Sigmoid colon (tissue), 7 donors: ENCODE data around the gene SLC25A1. TPM values are rescaled to one million over a fixed set of nuclear protein-coding genes. Genes with fewer than 3 reads are reported as not detected.

Source experiments
- DNase-seq: peaks from one replicate; pipeline ENCODE4 v3.0.0-alpha.2; 2019
- H3K27ac ChIP-seq, 4 donors: fragments of 200-600 bp; sonication (generic); one replicate each; pipeline ENCODE4 v1.5.1; 2016 to 2019; ENCODE audit warnings: mild to moderate bottlenecking in 1 of 4
- H3K27me3 ChIP-seq, 3 donors: fragments of 200-600 bp; sonication (generic); one replicate each; pipeline ENCODE4 v1.5.1; 2019; ENCODE audit warnings: mild to moderate bottlenecking in 1 of 3
- H3K36me3 ChIP-seq, 4 donors: fragments of 200-600 bp; sonication (generic); one replicate each; pipeline ENCODE4 v1.5.1; 2016 to 2019
- H3K4me1 ChIP-seq, 4 donors: fragments of 200-600 bp; sonication (generic); one replicate each; pipeline ENCODE4 v1.5.1; 2017 to 2019
- H3K4me3 ChIP-seq, 4 donors: fragments of 200-600 bp; sonication (generic); one replicate each; pipeline ENCODE4 v1.5.1; 2017 to 2019; ENCODE audit warnings: mild to moderate bottlenecking in 2 of 4, moderate library complexity in 1 of 4
- H3K9me3 ChIP-seq, 4 donors: fragments of 200-600 bp in 3 of 4; sonication (generic) in 3 of 4; one replicate each; pipeline versions ENCODE4 v1.5.1 to v1.6.1; 2013 to 2019
- CTCF ChIP-seq, 4 experiments: fragments of 450-650 bp in 3 of 4; fragments of 200-600 bp in 1 of 4; IDR thresholded peaks; one replicate each; pipeline ENCODE4 v1.5.1; 2016 to 2019; ENCODE audit warnings: antibody characterized with exemption in 4 of 4, mild to moderate bottlenecking in 3 of 4, moderate library complexity in 2 of 4
- EP300 ChIP-seq, 4 donors: sonication (generic); formaldehyde crosslinking; IDR thresholded peaks; one replicate each; pipeline ENCODE4 v1.6.1; 2017; ENCODE audit warnings: antibody characterized with exemption in 4 of 4
- POLR2A ChIP-seq, 2 donors: fragments of 450-650 bp; IDR thresholded peaks; one replicate each; pipeline ENCODE4 v1.6.1; 2016; ENCODE audit warnings: antibody characterized with exemption in 2 of 2, mild to moderate bottlenecking in 2 of 2, moderate library complexity in 2 of 2
- POLR2AphosphoS5 ChIP-seq, 4 donors: sonication (generic); formaldehyde crosslinking; IDR thresholded peaks; one replicate each; pipeline ENCODE4 v1.6.1; 2017; ENCODE audit warnings: antibody characterized with exemption in 4 of 4
- WGBS, 2 donors: extraction: QIAGEN DNeasy Blood & Tissue Kit; methylation state at CpG; one replicate each; pipeline ENCODE4 v1.1.7; 2013; 5-methylcytosine and 5-hydroxymethylcytosine counted together
- intact Hi-C: fragments of 100-400 bp; cut with DNase I; formaldehyde crosslinking; loops from one replicate; pipeline ENCODE4 v1.15.1; 2023
- polyA plus RNA-seq, 3 donors: library from polyadenylated mRNA; stranded (reverse); fragments of 200-250 nt; gene quantifications; one replicate each; pipeline ENCODE4 v1.2.3, GENCODE V29; 2013
- total RNA-seq, 4 donors: library from RNA; depleted of rRNA; stranded (reverse); fragments of >200 nt; gene quantifications; one replicate each; pipeline ENCODE4 v1.1.0, GENCODE V29; 2016
- donor health status: healthy with polysubstance abuse.
- donor health status: Bipolar disorder and iron deficiency.
- donor health status: healthy.

Gene SLC25A1
- total and polyA plus RNA-seq, 7 donors: 28.2 to 146 (median 45.3) TPM

GRCh38 chr22:19208287-19208847 is 29.8 kb upstream of the SLC25A1 start:
- Histone ChIP-seq H3K27me3 (no peaks in the 10 kb centered on the region), H3K4me3 (no peak overlapping the region), H3K36me3 (peaks cover 0 to 14% (median 7%) of the 10 kb centered on the region in 4 donors), H3K4me1 (no peaks in the 10 kb centered on the region), H3K9me3 (no peaks in the 10 kb centered on the region), H3K27ac (no peak overlapping the region)
- TF ChIP-seq CTCF (IDR thresholded peaks at IDR 0.05) (no peak), POLR2A (IDR thresholded peaks at IDR 0.05) (no peak), POLR2AphosphoS5 (IDR thresholded peaks at IDR 0.05) (no peak), EP300 (IDR thresholded peaks at IDR 0.05) (no peak)
- WGBS, 2 donors: 83 to 88% methylated on average over 4 of the region's 4 CpGs
- intact Hi-C loops: no loop called here
- no peak for DNase-seq

GRCh38 chr22:19207884-19208283 is 29.3 kb upstream of the SLC25A1 start:
- Histone ChIP-seq H3K4me3 (no peak overlapping the region), H3K27me3 (no peaks in the 10 kb centered on the region), H3K9me3 (no peaks in the 10 kb centered on the region), H3K27ac (no peak overlapping the region), H3K4me1 (no peaks in the 10 kb centered on the region), H3K36me3 (peaks cover 0 to 14% (median 7%) of the 10 kb centered on the region in 4 donors)
- 90 to 93% methylated on average over 5 of the region's 5 CpGs for WGBS, 2 donors
- peak; percentile 12 for DNase-seq
- TF ChIP-seq POLR2AphosphoS5 (IDR thresholded peaks at IDR 0.05) (no peak), POLR2A (IDR thresholded peaks at IDR 0.05) (no peak), CTCF (IDR thresholded peaks at IDR 0.05) (no peak), EP300 (IDR thresholded peaks at IDR 0.05) (no peak)
- intact Hi-C loops: no loop called here

- Histone ChIP-seq H3K9me3 (no peaks in the 10 kb centered on the region), H3K4me3 (no peak overlapping the region), H3K27ac (no peak overlapping the region), H3K27me3 (no peaks in the 10 kb centered on the region), H3K4me1 (no peaks in the 10 kb centered on the region), H3K36me3 (peaks cover 0 to 14% (median 7%) of the 10 kb centered on the region in 4 donors)
- intact Hi-C loops: no loop called here
- 76 to 85% methylated on average over 9 of the region's 9 CpGs for WGBS, 2 donors
- DNase-seq: no peak
- TF ChIP-seq EP300 (IDR thresholded peaks at IDR 0.05) (no peak), POLR2AphosphoS5 (IDR thresholded peaks at IDR 0.05) (no peak), POLR2A (IDR thresholded peaks at IDR 0.05) (no peak), CTCF (IDR thresholded peaks at IDR 0.05) (no peak)
Observed at GRCh38 chr22:19207401-19207808, 28.9 kb upstream of the SLC25A1 start.

- no peaks in the 10 kb centered on the region for H3K4me1 ChIP-seq
- TF ChIP-seq POLR2AphosphoS5 (IDR thresholded peaks at IDR 0.05) (no peak), POLR2A (IDR thresholded peaks at IDR 0.05) (no peak), CTCF (IDR thresholded peaks at IDR 0.05) (no peak), EP300 (IDR thresholded peaks at IDR 0.05) (no peak)
- no peak overlapping the region for H3K27ac ChIP-seq
- 93 to 94% methylated on average over 6 of the region's 6 CpGs for WGBS, 2 donors
- H3K27me3 ChIP-seq: no peaks in the 10 kb centered on the region
- intact Hi-C loops: no loop called here
- H3K36me3 ChIP-seq: peaks cover 0 to 14% (median 7%) of the 10 kb centered on the region in 4 donors
- DNase-seq: no peak
- no peaks in the 10 kb centered on the region for H3K9me3 ChIP-seq
- no peak overlapping the region for H3K4me3 ChIP-seq
Observed at GRCh38 chr22:19206287-19206686, 27.8 kb upstream of the SLC25A1 start.

GRCh38 chr22:19204640-19205039 is 26.1 kb upstream of the SLC25A1 start:
- Histone ChIP-seq H3K36me3 (peaks cover 0 to 7% (median 3%) of the 10 kb centered on the region in 4 donors), H3K9me3 (no peaks in the 10 kb centered on the region), H3K4me1 (no peaks in the 10 kb centered on the region), H3K27ac (no peak overlapping the region), H3K27me3 (no peaks in the 10 kb centered on the region), H3K4me3 (no peak overlapping the region)
- DNase-seq: peak; percentile 20
- intact Hi-C loops: no loop called here
- 26 to 71% methylated on average over 4 of the region's 4 CpGs for WGBS, 2 donors
- no peak for TF ChIP-seq CTCF (IDR thresholded peaks at IDR 0.05)
- no peak for TF ChIP-seq POLR2A (IDR thresholded peaks at IDR 0.05)
- no peak for TF ChIP-seq POLR2AphosphoS5 (IDR thresholded peaks at IDR 0.05)
